Ovary (tissue), 3 donors: Measurements from ENCODE around the gene ZBTB45.

Experiments
- POLR2A ChIP-seq: fragments of 450-650 bp; IDR thresholded peaks from one replicate; pipeline ENCODE4 v1.6.1; 2017; ENCODE audit warnings: antibody characterized with exemption, mild to moderate bottlenecking, moderate library complexity
- TF ChIP-seq, protein P1 (sequence below), 3 donors: fragments of 450-650 bp in 2 of 3; fragments of 200-600 bp in 1 of 3; IDR thresholded peaks; one replicate each; pipeline versions ENCODE4 v1.5.1 to v1.8.0; 2016 to 2022; ENCODE audit warnings: antibody characterized with exemption in 3 of 3, mild to moderate bottlenecking in 1 of 3
- donor health status: DM: no; HTN: no; CAD: no.

- TF ChIP-seq, protein P1, sequence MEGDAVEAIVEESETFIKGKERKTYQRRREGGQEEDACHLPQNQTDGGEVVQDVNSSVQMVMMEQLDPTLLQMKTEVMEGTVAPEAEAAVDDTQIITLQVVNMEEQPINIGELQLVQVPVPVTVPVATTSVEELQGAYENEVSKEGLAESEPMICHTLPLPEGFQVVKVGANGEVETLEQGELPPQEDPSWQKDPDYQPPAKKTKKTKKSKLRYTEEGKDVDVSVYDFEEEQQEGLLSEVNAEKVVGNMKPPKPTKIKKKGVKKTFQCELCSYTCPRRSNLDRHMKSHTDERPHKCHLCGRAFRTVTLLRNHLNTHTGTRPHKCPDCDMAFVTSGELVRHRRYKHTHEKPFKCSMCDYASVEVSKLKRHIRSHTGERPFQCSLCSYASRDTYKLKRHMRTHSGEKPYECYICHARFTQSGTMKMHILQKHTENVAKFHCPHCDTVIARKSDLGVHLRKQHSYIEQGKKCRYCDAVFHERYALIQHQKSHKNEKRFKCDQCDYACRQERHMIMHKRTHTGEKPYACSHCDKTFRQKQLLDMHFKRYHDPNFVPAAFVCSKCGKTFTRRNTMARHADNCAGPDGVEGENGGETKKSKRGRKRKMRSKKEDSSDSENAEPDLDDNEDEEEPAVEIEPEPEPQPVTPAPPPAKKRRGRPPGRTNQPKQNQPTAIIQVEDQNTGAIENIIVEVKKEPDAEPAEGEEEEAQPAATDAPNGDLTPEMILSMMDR (IDR thresholded peaks at IDR 0.05) = peak in 1 of 3 donors; percentile 28
- TF ChIP-seq POLR2A = peak; percentile 54
Measured at GRCh38 chr19:58475714-58476497, 43.7 kb downstream of the ZBTB45 start, which contains the start of gene ZNF446.
